BE2C (cell line): Measurements from ENCODE around the gene AMOTL2.

ENCODE experiments used
- DNase-seq: peaks from one replicate; pipeline ENCODE4 v3.0.0-alpha.2; 2020
- H3K27me3 ChIP-seq: fragments of 250-450 bp; sonication (Bioruptor Pico); 2 replicates; pipeline ENCODE4 v1.5.1; 2020; ENCODE audit warnings: mild to moderate bottlenecking
- H3K36me3 ChIP-seq: fragments of 250-450 bp; sonication (Bioruptor Pico); 2 replicates; pipeline ENCODE4 v1.5.1; 2020; ENCODE audit warnings: mild to moderate bottlenecking
- H3K4me1 ChIP-seq: fragments of 250-450 bp; sonication (Bioruptor Pico); 2 replicates; pipeline ENCODE4 v1.5.1; 2020
- H3K4me3 ChIP-seq: 2 replicates; pipeline ENCODE4 v1.5.1; 2011; ENCODE audit warnings: low read depth, low read length
- H3K9me3 ChIP-seq: fragments of 250-450 bp; sonication (Bioruptor Pico); 2 replicates; pipeline ENCODE4 v1.5.1; 2020
- CTCF ChIP-seq: IDR thresholded peaks from 2 replicates; pipeline ENCODE4 v1.5.1; 2012; ENCODE audit warnings: mild to moderate bottlenecking, low read depth, low read length

The AMOTL2 gene

DNA sequence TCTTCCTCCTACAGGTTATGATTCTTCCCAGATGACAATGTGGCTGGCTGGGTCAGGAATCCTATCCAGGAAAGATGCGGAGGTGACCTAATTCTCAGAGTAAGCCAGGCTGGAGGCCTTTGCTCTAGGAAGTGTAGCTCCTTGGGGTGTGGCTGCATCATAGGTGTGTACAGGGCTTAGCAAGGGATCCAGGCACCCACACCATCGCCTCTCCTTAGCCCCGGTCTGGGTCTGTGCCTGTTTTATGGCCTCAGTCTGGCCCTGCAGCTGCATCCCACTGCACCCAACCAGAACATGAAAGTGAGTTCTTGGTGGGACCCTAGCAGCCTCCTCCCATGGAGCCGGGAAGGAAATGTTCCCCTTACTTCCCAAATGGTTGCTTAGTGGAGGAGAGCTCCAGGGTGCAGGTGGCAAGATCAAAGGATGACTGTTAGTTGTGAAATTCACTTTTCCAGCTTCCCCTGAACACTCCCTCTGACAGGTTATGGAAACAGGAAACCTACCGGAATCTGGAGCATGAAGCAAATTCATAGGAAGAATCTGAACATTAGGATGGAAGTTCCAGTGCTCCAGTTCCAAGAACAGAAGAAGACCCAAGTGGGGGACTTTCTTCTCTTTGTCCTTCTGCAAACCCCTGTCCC is 2.7 kb upstream of the AMOTL2 start:
- no peaks in the 10 kb centered on the region; the same call in 1 of the 2 replicates for H3K9me3 ChIP-seq
- no peak for TF ChIP-seq CTCF
- no peaks in the 10 kb centered on the region for H3K4me1 ChIP-seq
- peaks cover 80% of the 10 kb centered on the region for H3K27me3 ChIP-seq
- H3K4me3 ChIP-seq = no peak overlapping the region
- no peaks in the 10 kb centered on the region for H3K36me3 ChIP-seq
- DNase-seq = no peak

DNA sequence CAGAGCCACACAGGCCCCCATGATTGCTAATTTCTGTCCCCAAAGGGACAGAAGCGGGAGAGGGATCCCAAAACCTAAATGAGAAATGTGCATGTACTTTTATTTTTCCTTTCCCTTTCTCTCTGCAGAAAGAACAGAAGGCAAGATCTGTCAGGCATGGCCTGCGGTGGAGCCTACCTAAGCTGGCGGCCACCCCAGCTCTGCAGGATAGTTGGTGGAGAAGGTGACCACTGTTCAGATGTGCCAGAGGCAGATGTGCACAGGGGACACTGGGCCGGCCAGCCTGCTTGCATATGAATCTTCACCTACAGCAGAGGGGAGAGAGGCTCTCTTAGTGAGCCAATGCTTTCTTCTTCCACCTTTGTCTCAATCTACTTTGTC is 2.1 kb upstream of the AMOTL2 start:
- H3K4me3 ChIP-seq = no peak overlapping the region
- H3K27me3 ChIP-seq = peaks cover 77% of the 10 kb centered on the region
- no peak for DNase-seq
- H3K4me1 ChIP-seq = no peaks in the 10 kb centered on the region
- TF ChIP-seq CTCF = no peak
- no peaks in the 10 kb centered on the region for H3K36me3 ChIP-seq
- H3K9me3 ChIP-seq = no peaks in the 10 kb centered on the region; the same call in 1 of the 2 replicates

- H3K36me3 ChIP-seq = no peaks in the 10 kb centered on the region
- DNase-seq = no peak
- peaks cover 71% of the 10 kb centered on the region for H3K27me3 ChIP-seq
- no peaks in the 10 kb centered on the region; the same call in 1 of the 2 replicates for H3K9me3 ChIP-seq
- H3K4me1 ChIP-seq = no peaks in the 10 kb centered on the region
- no peak overlapping the region for H3K4me3 ChIP-seq
- no peak for TF ChIP-seq CTCF
Measured at GRCh38 chr3:134375582-134376384, 1.5 kb upstream of the AMOTL2 start.

DNA sequence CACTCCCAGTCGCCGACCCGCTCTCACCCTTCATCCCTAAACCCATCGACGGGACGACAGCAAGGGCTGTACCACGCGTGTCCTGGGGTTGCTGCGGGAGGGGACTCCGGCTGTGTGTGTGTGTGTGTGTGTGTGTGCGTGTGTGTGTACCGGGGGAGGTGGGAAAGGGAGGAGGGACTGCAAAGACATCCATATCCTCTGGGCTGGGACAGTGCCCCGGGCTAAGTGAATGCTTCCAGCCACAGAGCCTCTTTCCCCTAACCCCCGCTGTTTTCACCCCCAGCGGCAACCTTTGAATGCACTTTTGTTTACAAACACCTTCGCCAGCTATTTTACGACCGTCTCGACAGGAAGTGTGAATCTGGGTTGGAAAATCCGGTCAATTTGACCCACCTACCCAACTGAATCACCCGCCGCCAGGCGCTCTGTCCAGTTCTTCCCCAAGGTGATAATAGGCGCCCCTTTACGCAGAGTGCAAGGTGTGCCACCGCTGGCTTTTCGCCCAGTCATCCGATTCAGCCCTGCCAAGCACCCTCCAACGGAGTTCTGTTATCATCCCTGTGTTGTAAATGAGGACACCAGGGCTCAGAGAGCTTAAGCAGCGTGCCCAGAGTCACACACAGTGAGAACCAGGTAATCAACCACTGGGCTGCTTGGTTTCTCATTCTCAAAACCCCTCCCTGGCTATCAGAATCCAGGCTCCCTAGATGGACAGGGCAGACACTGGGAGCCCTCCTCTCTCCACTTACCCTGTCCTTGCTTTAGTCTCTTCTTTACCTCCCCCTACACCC is 739 bp upstream of the AMOTL2 start:
- Histone ChIP-seq H3K4me1 (no peaks in the 10 kb centered on the region), H3K9me3 (no peaks in the 10 kb centered on the region; the same call in 1 of the 2 replicates), H3K27me3 (peaks cover 63% of the 10 kb centered on the region), H3K36me3 (no peaks in the 10 kb centered on the region), H3K4me3 (peak overlapping the region; percentile 44)
- no peak for TF ChIP-seq CTCF
- no peak for DNase-seq

- H3K4me3 ChIP-seq = peak overlapping the region; percentile 44
- H3K36me3 ChIP-seq = no peaks in the 10 kb centered on the region
- peaks cover 52% of the 10 kb centered on the region for H3K27me3 ChIP-seq
- no peaks in the 10 kb centered on the region; the same call in 1 of the 2 replicates for H3K9me3 ChIP-seq
- no peaks in the 10 kb centered on the region for H3K4me1 ChIP-seq
- no peak for TF ChIP-seq CTCF
- peak; percentile 30 for DNase-seq
Measured at GRCh38 chr3:134373271-134374104, 759 bp downstream of the AMOTL2 start.
